Posterior cingulate gyrus (tissue), 11 donors: ENCODE results near the gene CCDC12.

Experiments used
- DNase-seq, 10 donors: peaks; one replicate each; pipeline versions ENCODE4 v3.0.0 to v3.0.0-alpha.2; 2020 to 2021; ENCODE audit warnings: mixed read lengths in 3 of 10
- intact Hi-C: fragments of 100-400 bp; cut with DNase I; formaldehyde crosslinking; loops from one replicate; pipeline ENCODE4 v1.15.1; 2023

CCDC12 gene

GRCh38 chr3:46962990-46963389, 13.6 kb downstream of the CCDC12 start:
- intact Hi-C loops = no loop called here
- DNase-seq = no peak

GRCh38 chr3:46962427-46962826, 14.1 kb downstream of the CCDC12 start:
- DNase-seq = no peak
- intact Hi-C loops = no loop called here

GRCh38 chr3:46960835-46961234, 15.7 kb downstream of the CCDC12 start:
- intact Hi-C loops = no loop called here
- peak in 2 of 10 donors; percentile 9 to 14 for DNase-seq

GRCh38 chr3:46960081-46960701, 16.4 kb downstream of the CCDC12 start:
- intact Hi-C loops = no loop called here
- peak in 3 of 10 donors; percentile 20 to 54 (median 53) for DNase-seq

GRCh38 chr3:46959161-46959511, 17.4 kb downstream of the CCDC12 start:
- DNase-seq = peak in 1 of 10 donors; percentile 3
- intact Hi-C loops = no loop called here

- peak in 2 of 10 donors; percentile 16 to 19 for DNase-seq
- intact Hi-C loops = no loop called here
Observed at GRCh38 chr3:46958467-46959160, 17.9 kb downstream of the CCDC12 start.

GRCh38 chr3:46957092-46957820, 19.3 kb downstream of the CCDC12 start:
- DNase-seq = peak in 2 of 10 donors; percentile 7 to 36
- intact Hi-C loops = no loop called here

GRCh38 chr3:46955801-46956259, 20.7 kb downstream of the CCDC12 start:
- DNase-seq = peak in 2 of 10 donors; percentile 18 to 49
- intact Hi-C loops = no loop called here

GRCh38 chr3:46955157-46955556, 21.4 kb downstream of the CCDC12 start:
- DNase-seq = peak in 1 of 10 donors; percentile 22

GRCh38 chr3:46954178-46954577, 22.4 kb downstream of the CCDC12 start:
- intact Hi-C loops = no loop called here
- DNase-seq = peak in 1 of 10 donors; percentile 21

More at GRCh38 chr3:46955157-46955556, 21.4 kb downstream of the CCDC12 start:
- intact Hi-C loops = no loop called here

GRCh38 chr3:46953234-46954010, 23.1 kb downstream of the CCDC12 start:
- intact Hi-C loops = no loop called here
- DNase-seq = peak in 1 of 10 donors; percentile 8

GRCh38 chr3:46952813-46953212, 23.7 kb downstream of the CCDC12 start:
- peak in 1 of 10 donors; percentile 6 for DNase-seq
- intact Hi-C loops = no loop called here

GRCh38 chr3:46950650-46951241, 25.8 kb downstream of the CCDC12 start:
- peak in 1 of 10 donors; percentile 42 for DNase-seq
- intact Hi-C loops = no loop called here

- DNase-seq = peak in 2 of 10 donors; percentile 10 to 52
- intact Hi-C loops = no loop called here
Observed at GRCh38 chr3:46950177-46950576, 26.4 kb downstream of the CCDC12 start.

GRCh38 chr3:46948830-46949671, 27.5 kb downstream of the CCDC12 start:
- DNase-seq = peak in 3 of 10 donors; percentile 20 to 54 (median 23)
- intact Hi-C loops = no loop called here

- intact Hi-C loops = no loop called here
- DNase-seq = peak in 3 of 10 donors; percentile 41 to 82 (median 73)
Observed at GRCh38 chr3:46947981-46948791, 28.4 kb downstream of the CCDC12 start.

GRCh38 chr3:46947546-46947901, 29.0 kb downstream of the CCDC12 start:
- intact Hi-C loops = no loop called here

GRCh38 chr3:46946856-46947545, 29.5 kb downstream of the CCDC12 start:
- peak in 2 of 10 donors; percentile 22 to 58 for DNase-seq
- intact Hi-C loops = no loop called here

More at GRCh38 chr3:46947546-46947901, 29.0 kb downstream of the CCDC12 start:
- peak in 2 of 10 donors; percentile 15 to 40 for DNase-seq
